NB4 (cell line): Measurements from ENCODE around the gene OR2AG2.
A peak's percentile ranks its signal among the peaks of the same experiment; 100 is the strongest.
"Not testable (repeated sequence)": the region's sequence is repeated elsewhere in the genome, so short reads cannot be mapped to it uniquely, and the experiment has no call there.

ENCODE experiments used
- DNase-seq: peaks from one replicate; pipeline ENCODE4 v3.0.0; 2010; ENCODE audit warnings: low read depth
- H3K4me3 ChIP-seq: one replicate; pipeline ENCODE4 v1.5.1; 2011; ENCODE audit warnings: mild to moderate bottlenecking, low read depth, low read length, moderate library complexity
- CTCF ChIP-seq: IDR thresholded peaks from one replicate; pipeline ENCODE4 v1.5.1; 2012; ENCODE audit warnings: low read depth, low read length
- MYC ChIP-seq: IDR thresholded peaks from 2 replicates; pipeline ENCODE4 v1.6.1; 2011; ENCODE audit warnings: low read depth, low read length
- POLR2A ChIP-seq: IDR thresholded peaks from 2 replicates; pipeline ENCODE4 v1.6.1; 2011; ENCODE audit warnings: mild to moderate bottlenecking; ENCODE audit not compliant: insufficient read length; ENCODE audit errors: extremely low read depth
- TF ChIP-seq, protein P1 (sequence below): IDR thresholded peaks from 2 replicates; pipeline ENCODE4 v1.6.1; 2011; ENCODE audit warnings: low read depth, low read length

The OR2AG2 gene

GRCh38 chr11:6771926-6772893, at the start of gene OR2AG2:
Gene OR2AG2 (minus strand): TSS chr11:6771976. CDS start chr11:6768957, 3,019 bp downstream.
- DNase-seq, result peak; percentile 59
- TF ChIP-seq MYC, result no peak
- no peak for TF ChIP-seq CTCF
- TF ChIP-seq, protein P1, sequence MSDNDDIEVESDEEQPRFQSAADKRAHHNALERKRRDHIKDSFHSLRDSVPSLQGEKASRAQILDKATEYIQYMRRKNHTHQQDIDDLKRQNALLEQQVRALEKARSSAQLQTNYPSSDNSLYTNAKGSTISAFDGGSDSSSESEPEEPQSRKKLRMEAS, result no peak
- TF ChIP-seq POLR2A, result no peak

DNA sequence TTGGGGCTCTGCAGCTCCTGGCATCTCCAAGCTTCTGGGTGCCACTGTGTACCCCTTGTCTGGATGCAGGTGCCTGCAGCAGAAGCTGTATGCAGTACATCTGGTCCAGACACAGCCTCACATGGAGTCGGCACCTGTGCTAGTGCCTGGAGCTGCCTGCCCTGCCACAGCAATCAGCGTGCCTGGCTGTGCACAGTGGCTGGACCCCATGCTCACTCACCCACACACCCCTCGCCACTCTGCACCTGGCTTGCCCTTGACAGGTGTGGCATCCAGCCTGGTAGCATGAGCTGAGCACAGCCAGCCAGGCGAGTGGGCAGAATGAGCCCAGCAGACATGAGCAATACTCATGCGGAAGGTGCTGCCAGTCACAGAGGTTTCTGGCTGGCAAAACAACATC, 47.2 kb upstream of the OR2AG2 start:
- DNase-seq, result no peak
- no peak for TF ChIP-seq CTCF
- TF ChIP-seq MYC, result no peak
- TF ChIP-seq, protein P1, result no peak
- TF ChIP-seq POLR2A, result no peak
- H3K4me3 ChIP-seq, result no peak overlapping the region

More at GRCh38 chr11:6771926-6772893, at the start of gene OR2AG2:
- no peak within 1 kb of the TSS for H3K4me3 ChIP-seq

DNA sequence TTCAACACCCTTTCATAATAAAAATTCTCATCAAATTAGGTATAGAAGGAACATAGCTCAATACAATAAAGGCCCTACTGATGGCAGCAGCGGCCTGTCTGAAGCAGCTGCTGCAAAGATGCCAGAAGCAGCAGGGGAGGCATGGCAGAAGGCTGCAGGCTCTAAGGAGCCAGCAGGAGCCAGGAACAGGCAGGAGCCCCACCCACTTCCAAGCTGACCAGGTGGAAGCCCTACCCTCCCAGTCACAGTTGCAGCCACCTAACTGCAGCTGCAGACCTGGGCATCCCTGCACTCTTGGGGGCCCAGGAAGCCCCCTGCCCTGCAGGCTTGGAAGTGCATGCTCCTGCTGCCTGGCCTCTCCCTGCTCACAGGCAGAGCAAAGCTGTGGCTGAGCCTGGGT, 45.9 kb upstream of the OR2AG2 start:
- TF ChIP-seq, protein P1, result no peak
- TF ChIP-seq MYC (no peak), POLR2A (no peak), CTCF (no peak)
- no peak for DNase-seq

GRCh38 chr11:6813656-6814055, 41.9 kb upstream of the OR2AG2 start:
- TF ChIP-seq CTCF, result no peak
- TF ChIP-seq, protein P1, result no peak
- TF ChIP-seq MYC, result no peak
- TF ChIP-seq POLR2A, result no peak
- no peak for DNase-seq
- H3K4me3 ChIP-seq, result no peak overlapping the region

More for the DNA sequence above, 45.9 kb upstream of the OR2AG2 start:
- no peak overlapping the region for H3K4me3 ChIP-seq

GRCh38 chr11:6812390-6813005, 40.7 kb upstream of the OR2AG2 start:
- no peak for TF ChIP-seq MYC
- TF ChIP-seq POLR2A, result no peak
- peak; percentile 88 for TF ChIP-seq CTCF
- no peak overlapping the region for H3K4me3 ChIP-seq
- DNase-seq, result peak; percentile 54

- H3K4me3 ChIP-seq, DNase-seq: not testable (repeated sequence)
These were observed 29.3 kb upstream of the OR2AG2 start for GRCh38 chr11:6801075-6801474.
